ENCODE results near the gene SHANK2.

The SHANK2 gene

GRCh38 chr11:71298761-71299181 lies 46.4 kb upstream of the SHANK2 start:
- no peaks in the 10 kb centered on the region for H3K36me3 ChIP-seq (replicated peaks in 1 of 2; ENCODE audit: control insufficient read depth in 2 of 2, insufficient read depth in 2 of 2, low read length in 2 of 2)
- no peaks in the 10 kb centered on the region for H3K79me1 ChIP-seq (ENCODE audit: low read depth, low read length)
- H3K14ac ChIP-seq (ENCODE audit: low read length): no peak overlapping the region
- no peak overlapping the region for H2AFZ ChIP-seq (ENCODE audit: low read length)
- H3K4ac ChIP-seq (ENCODE audit: low read length): no peak overlapping the region
- no peak overlapping the region for H3K18ac ChIP-seq (ENCODE audit: low read length)
- no peak overlapping the region for H3K4me3 ChIP-seq (ENCODE audit: low read length in 2 of 2)
- no peak overlapping the region for H3K9ac ChIP-seq (ENCODE audit: low read depth, low read length, poor library complexity)
- H3K4me1 ChIP-seq (ENCODE audit: control insufficient read depth in 2 of 2, insufficient read depth in 1 of 2, low read depth in 1 of 2, low read length in 2 of 2): no peaks in the 10 kb centered on the region
- no peak overlapping the region for H2BK5ac ChIP-seq (ENCODE audit: low read length)
- no peak overlapping the region for H3K4me2 ChIP-seq (ENCODE audit: insufficient read depth, low read length, poor library complexity, severe bottlenecking)
- H3K27ac ChIP-seq (replicated peaks; ENCODE audit: low read length): no peak overlapping the region
- no peak overlapping the region for H2BK12ac ChIP-seq (ENCODE audit: low read length)
- no peak overlapping the region for H3K23ac ChIP-seq (ENCODE audit: low read depth, low read length, poor library complexity)
- WGBS, 2 donors (ENCODE audit: extremely low coverage in 2 of 2, insufficient read length in 2 of 2, insufficient replicate concordance in 1 of 2): no CpG with 5 or more reads among the region's 14 CpGs
- H3K9me3 ChIP-seq (replicated peaks in 1 of 2; ENCODE audit: control insufficient read depth in 2 of 2, insufficient read depth in 1 of 2, low read depth in 1 of 2, low read length in 2 of 2): no peaks in the 10 kb centered on the region
- H4K8ac ChIP-seq (ENCODE audit: low read depth, low read length): no peak overlapping the region
- H2BK120ac ChIP-seq (ENCODE audit: low read depth, low read length): no peak overlapping the region
- no peak overlapping the region for H2BK15ac ChIP-seq (ENCODE audit: low read length)
- no peak overlapping the region for H2AK5ac ChIP-seq (ENCODE audit: low read depth, low read length)
- DNase-seq (ENCODE audit: low spot score): no peak
- no peak overlapping the region for H4K91ac ChIP-seq (ENCODE audit: low read depth, low read length, poor library complexity)
- peaks cover 0 to 9% (median 0%) of the 10 kb centered on the region in 3 experiments for H3K27me3 ChIP-seq (ENCODE audit: control insufficient read depth in 3 of 3, insufficient read depth in 3 of 3, low read depth in 1 of 3, low read length in 3 of 3)

GRCh38 chr11:71298016-71298550 lies 45.7 kb upstream of the SHANK2 start:
- Histone ChIP-seq H2AK5ac (ENCODE audit: low read depth, low read length) (no peak overlapping the region), H2BK15ac (ENCODE audit: low read length) (no peak overlapping the region), H2AFZ (ENCODE audit: low read length) (no peak overlapping the region), H3K9me3 (replicated peaks in 1 of 2; ENCODE audit: control insufficient read depth in 2 of 2, insufficient read depth in 1 of 2, low read depth in 1 of 2, low read length in 2 of 2) (no peaks in the 10 kb centered on the region), H3K14ac (ENCODE audit: low read length) (no peak overlapping the region), H3K27me3 (ENCODE audit: control insufficient read depth in 3 of 3, insufficient read depth in 3 of 3, low read depth in 1 of 3, low read length in 3 of 3) (peaks cover 0 to 9% (median 0%) of the 10 kb centered on the region in 3 experiments), H2BK120ac (ENCODE audit: low read depth, low read length) (no peak overlapping the region), H3K4me2 (ENCODE audit: insufficient read depth, low read length, poor library complexity, severe bottlenecking) (no peak overlapping the region), H3K23ac (ENCODE audit: low read depth, low read length, poor library complexity) (no peak overlapping the region), H3K9ac (ENCODE audit: low read depth, low read length, poor library complexity) (no peak overlapping the region), H2BK5ac (ENCODE audit: low read length) (no peak overlapping the region), H3K36me3 (replicated peaks in 1 of 2; ENCODE audit: control insufficient read depth in 2 of 2, insufficient read depth in 2 of 2, low read length in 2 of 2) (no peaks in the 10 kb centered on the region), H3K27ac (replicated peaks; ENCODE audit: low read length) (no peak overlapping the region), H3K79me1 (ENCODE audit: low read depth, low read length) (no peaks in the 10 kb centered on the region), H4K91ac (ENCODE audit: low read depth, low read length, poor library complexity) (no peak overlapping the region), H3K4me1 (ENCODE audit: control insufficient read depth in 2 of 2, insufficient read depth in 1 of 2, low read depth in 1 of 2, low read length in 2 of 2) (no peaks in the 10 kb centered on the region), H2BK12ac (ENCODE audit: low read length) (no peak overlapping the region), H3K18ac (ENCODE audit: low read length) (peak overlapping the region; percentile 59), H3K4ac (ENCODE audit: low read length) (no peak overlapping the region), H4K8ac (ENCODE audit: low read depth, low read length) (no peak overlapping the region), H3K4me3 (ENCODE audit: low read length in 2 of 2) (no peak overlapping the region)
- no CpG with 5 or more reads among the region's 8 CpGs for WGBS, 2 donors (ENCODE audit: extremely low coverage in 2 of 2, insufficient read length in 2 of 2, insufficient replicate concordance in 1 of 2)
- DNase-seq (ENCODE audit: low spot score): no peak

GRCh38 chr11:71294846-71295600 lies 42.6 kb upstream of the SHANK2 start:
- Histone ChIP-seq H3K79me1 (ENCODE audit: low read depth, low read length) (no peaks in the 10 kb centered on the region), H3K36me3 (replicated peaks in 1 of 2; ENCODE audit: control insufficient read depth in 2 of 2, insufficient read depth in 2 of 2, low read length in 2 of 2) (no peaks in the 10 kb centered on the region), H2BK15ac (ENCODE audit: low read length) (no peak overlapping the region), H2BK120ac (ENCODE audit: low read depth, low read length) (no peak overlapping the region), H3K27me3 (ENCODE audit: control insufficient read depth in 3 of 3, insufficient read depth in 3 of 3, low read depth in 1 of 3, low read length in 3 of 3) (no peaks in the 10 kb centered on the region), H3K23ac (ENCODE audit: low read depth, low read length, poor library complexity) (no peak overlapping the region), H3K14ac (ENCODE audit: low read length) (no peak overlapping the region), H4K8ac (ENCODE audit: low read depth, low read length) (no peak overlapping the region), H2AK5ac (ENCODE audit: low read depth, low read length) (no peak overlapping the region), H4K91ac (ENCODE audit: low read depth, low read length, poor library complexity) (no peak overlapping the region), H2BK12ac (ENCODE audit: low read length) (no peak overlapping the region), H3K18ac (ENCODE audit: low read length) (no peak overlapping the region), H3K9ac (ENCODE audit: low read depth, low read length, poor library complexity) (no peak overlapping the region), H3K4me3 (ENCODE audit: low read length in 2 of 2) (no peak overlapping the region), H3K4ac (ENCODE audit: low read length) (no peak overlapping the region), H3K4me2 (ENCODE audit: insufficient read depth, low read length, poor library complexity, severe bottlenecking) (no peak overlapping the region), H2AFZ (ENCODE audit: low read length) (no peak overlapping the region), H3K27ac (replicated peaks; ENCODE audit: low read length) (no peak overlapping the region), H3K9me3 (replicated peaks in 1 of 2; ENCODE audit: control insufficient read depth in 2 of 2, insufficient read depth in 1 of 2, low read depth in 1 of 2, low read length in 2 of 2) (no peaks in the 10 kb centered on the region), H3K4me1 (ENCODE audit: control insufficient read depth in 2 of 2, insufficient read depth in 1 of 2, low read depth in 1 of 2, low read length in 2 of 2) (no peaks in the 10 kb centered on the region), H2BK5ac (ENCODE audit: low read length) (no peak overlapping the region)
- no CpG with 5 or more reads among the region's 9 CpGs for WGBS, 2 donors (ENCODE audit: extremely low coverage in 2 of 2, insufficient read length in 2 of 2, insufficient replicate concordance in 1 of 2)
- no peak for DNase-seq (ENCODE audit: low spot score)

- Histone ChIP-seq H3K36me3 (replicated peaks in 1 of 2; ENCODE audit: control insufficient read depth in 2 of 2, insufficient read depth in 2 of 2, low read length in 2 of 2) (no peaks in the 10 kb centered on the region), H3K18ac (ENCODE audit: low read length) (no peak overlapping the region), H2BK120ac (ENCODE audit: low read depth, low read length) (no peak overlapping the region), H3K4me2 (ENCODE audit: insufficient read depth, low read length, poor library complexity, severe bottlenecking) (no peak overlapping the region), H2BK15ac (ENCODE audit: low read length) (peak overlapping the region; percentile 61), H3K27me3 (ENCODE audit: control insufficient read depth in 3 of 3, insufficient read depth in 3 of 3, low read depth in 1 of 3, low read length in 3 of 3) (no peaks in the 10 kb centered on the region), H3K14ac (ENCODE audit: low read length) (no peak overlapping the region), H4K91ac (ENCODE audit: low read depth, low read length, poor library complexity) (no peak overlapping the region), H3K9ac (ENCODE audit: low read depth, low read length, poor library complexity) (no peak overlapping the region), H2AK5ac (ENCODE audit: low read depth, low read length) (no peak overlapping the region), H3K23ac (ENCODE audit: low read depth, low read length, poor library complexity) (no peak overlapping the region), H3K4me1 (ENCODE audit: control insufficient read depth in 2 of 2, insufficient read depth in 1 of 2, low read depth in 1 of 2, low read length in 2 of 2) (no peaks in the 10 kb centered on the region), H4K8ac (ENCODE audit: low read depth, low read length) (no peak overlapping the region), H2BK12ac (ENCODE audit: low read length) (no peak overlapping the region), H2BK5ac (ENCODE audit: low read length) (no peak overlapping the region), H3K79me1 (ENCODE audit: low read depth, low read length) (no peaks in the 10 kb centered on the region), H3K27ac (replicated peaks; ENCODE audit: low read length) (no peak overlapping the region), H3K4ac (ENCODE audit: low read length) (no peak overlapping the region), H2AFZ (ENCODE audit: low read length) (no peak overlapping the region), H3K9me3 (replicated peaks in 1 of 2; ENCODE audit: control insufficient read depth in 2 of 2, insufficient read depth in 1 of 2, low read depth in 1 of 2, low read length in 2 of 2) (no peaks in the 10 kb centered on the region), H3K4me3 (ENCODE audit: low read length in 2 of 2) (no peak overlapping the region)
- WGBS, 2 donors (ENCODE audit: extremely low coverage in 2 of 2, insufficient read length in 2 of 2, insufficient replicate concordance in 1 of 2): no CpG with 5 or more reads among the region's 3 CpGs
- DNase-seq (ENCODE audit: low spot score): no peak
Measured at GRCh38 chr11:71293961-71294782, 41.8 kb upstream of the SHANK2 start.
